Fibroblast of lung (primary cell): ENCODE results near the gene ATRNL1. TPM values are rescaled to one million over a fixed set of nuclear protein-coding genes. Genes with fewer than 3 reads are reported as not detected.

ENCODE experiments used
- DNase-seq, 2 donors: peaks; one replicate each; pipeline versions ENCODE4 v3.0.0 to v3.0.0-alpha.2; 2010; ENCODE audit warnings: low read depth in 2 of 2
- H2AFZ ChIP-seq: 2 replicates; pipeline ENCODE4 v1.5.1; 2012; ENCODE audit warnings: low read length, control low read depth, inconsistent platforms
- H3K27ac ChIP-seq: 2 replicates; pipeline ENCODE4 v1.5.1; 2011; ENCODE audit warnings: low read length, control low read depth; ENCODE audit not compliant: insufficient read depth
- H3K27me3 ChIP-seq: 2 replicates; pipeline ENCODE4 v1.5.1; 2011; ENCODE audit warnings: mild to moderate bottlenecking, low read length; ENCODE audit not compliant: control insufficient read depth, insufficient read depth
- H3K36me3 ChIP-seq: 2 replicates; pipeline ENCODE4 v1.5.1; 2011; ENCODE audit warnings: low read length; ENCODE audit not compliant: control insufficient read depth, insufficient read depth
- H3K4me1 ChIP-seq: 2 replicates; pipeline ENCODE4 v1.5.1; 2011; ENCODE audit warnings: low read length; ENCODE audit not compliant: control insufficient read depth, insufficient read depth; ENCODE audit errors: extremely low read depth
- H3K4me2 ChIP-seq: 2 replicates; pipeline ENCODE4 v1.5.1; 2011; ENCODE audit warnings: low read length, control low read depth; ENCODE audit not compliant: insufficient read depth; ENCODE audit errors: extremely low read depth
- H3K4me3 ChIP-seq, 4 experiments: fragments of 200-600 bp in 1 of 4; sonication (generic) in 1 of 4; replicated peaks in 1 of 4; 2 replicates each; pipeline ENCODE4 v1.5.1; 2011 to 2016; ENCODE audit warnings: low read length in 4 of 4, low read depth in 3 of 4, mild to moderate bottlenecking in 3 of 4, control low read depth in 2 of 4, inconsistent platforms in 1 of 4, mixed read lengths in 1 of 4; ENCODE audit not compliant: insufficient read depth in 1 of 4; ENCODE audit errors: control extremely low read depth in 1 of 4
- H3K79me2 ChIP-seq: 2 replicates; pipeline ENCODE4 v1.5.1; 2012; ENCODE audit warnings: mild to moderate bottlenecking, low read length, inconsistent platforms; ENCODE audit not compliant: control insufficient read depth, insufficient read depth
- H3K9ac ChIP-seq: 2 replicates; pipeline ENCODE4 v1.5.1; 2011; ENCODE audit warnings: mild to moderate bottlenecking, low read length, control low read depth; ENCODE audit not compliant: insufficient read depth
- H3K9me3 ChIP-seq: 2 replicates; pipeline ENCODE4 v1.5.1; 2012; ENCODE audit warnings: low read depth, low read length; ENCODE audit not compliant: control insufficient read depth, insufficient read depth
- H4K20me1 ChIP-seq: 2 replicates; pipeline ENCODE4 v1.5.1; 2011; ENCODE audit warnings: low read length; ENCODE audit not compliant: control insufficient read depth, insufficient read depth; ENCODE audit errors: extremely low read depth
- EZH2 ChIP-seq: IDR thresholded peaks from 2 replicates; pipeline ENCODE4 v1.5.1; 2012; ENCODE audit warnings: low read length, control low read depth, mild to moderate bottlenecking; ENCODE audit errors: missing control alignments
- polyA plus RNA-seq, 2 donors: library from polyadenylated mRNA; depleted of rRNA in 1 of 2; stranded (reverse) in 1 of 2; unstranded in 1 of 2; fragments of >200 nt; gene quantifications; 2 replicates each; pipeline ENCODE4 v1.2.1, GENCODE V29; 2011 to 2012; ENCODE audit warnings: missing spikeins in 1 of 2
- total RNA-seq: library from RNA; depleted of rRNA; stranded (reverse); fragments of >200 nt; gene quantifications from 2 replicates; pipeline ENCODE4 v1.2.1, GENCODE V29; 2014
- TF ChIP-seq, protein P1 (sequence below), 2 donors: IDR thresholded peaks in 1 of 2; conservative IDR thresholded peaks in 1 of 2; 1 replicate in 1 of 2; 2 replicates in 1 of 2; pipeline ENCODE4 v1.5.1; 2011 to 2012; ENCODE audit warnings: low read length in 2 of 2, control low read depth in 1 of 2, inconsistent platforms in 1 of 2, low read depth in 1 of 2, mild to moderate bottlenecking in 1 of 2

The ATRNL1 gene
- total and polyA plus RNA-seq, 2 donors (not counting 1 experiment from before 2014, with no cell fraction given): 0.33 TPM

DNA sequence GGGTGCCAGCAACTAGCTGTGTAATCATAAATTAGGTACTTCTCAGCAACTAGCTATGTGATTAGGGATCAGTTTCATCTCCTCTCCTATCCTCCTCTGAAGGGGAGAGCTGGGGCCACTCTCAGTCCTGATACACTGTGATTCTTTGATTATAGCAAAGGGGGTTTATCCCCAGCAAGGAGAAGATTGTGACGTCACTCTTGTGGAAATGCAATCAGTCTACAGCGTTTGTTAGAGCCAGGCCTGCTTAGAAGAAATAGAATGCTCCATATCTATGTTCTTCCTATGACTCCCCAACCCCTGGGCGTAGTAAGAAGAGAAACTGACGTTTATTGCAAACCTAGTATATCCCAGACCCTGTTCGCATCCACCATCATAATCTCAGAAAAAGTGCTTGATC lies 871.7 kb downstream of the ATRNL1 start:
- no peak for TF ChIP-seq EZH2
- TF ChIP-seq, protein P1, sequence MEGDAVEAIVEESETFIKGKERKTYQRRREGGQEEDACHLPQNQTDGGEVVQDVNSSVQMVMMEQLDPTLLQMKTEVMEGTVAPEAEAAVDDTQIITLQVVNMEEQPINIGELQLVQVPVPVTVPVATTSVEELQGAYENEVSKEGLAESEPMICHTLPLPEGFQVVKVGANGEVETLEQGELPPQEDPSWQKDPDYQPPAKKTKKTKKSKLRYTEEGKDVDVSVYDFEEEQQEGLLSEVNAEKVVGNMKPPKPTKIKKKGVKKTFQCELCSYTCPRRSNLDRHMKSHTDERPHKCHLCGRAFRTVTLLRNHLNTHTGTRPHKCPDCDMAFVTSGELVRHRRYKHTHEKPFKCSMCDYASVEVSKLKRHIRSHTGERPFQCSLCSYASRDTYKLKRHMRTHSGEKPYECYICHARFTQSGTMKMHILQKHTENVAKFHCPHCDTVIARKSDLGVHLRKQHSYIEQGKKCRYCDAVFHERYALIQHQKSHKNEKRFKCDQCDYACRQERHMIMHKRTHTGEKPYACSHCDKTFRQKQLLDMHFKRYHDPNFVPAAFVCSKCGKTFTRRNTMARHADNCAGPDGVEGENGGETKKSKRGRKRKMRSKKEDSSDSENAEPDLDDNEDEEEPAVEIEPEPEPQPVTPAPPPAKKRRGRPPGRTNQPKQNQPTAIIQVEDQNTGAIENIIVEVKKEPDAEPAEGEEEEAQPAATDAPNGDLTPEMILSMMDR (conservative IDR thresholded peaks at IDR 0.05 in 1 of 2, IDR thresholded peaks at IDR 0.05 in 1 of 2; ENCODE audit: low read depth in 1 of 2, low read length in 2 of 2): no peak
- H3K36me3 ChIP-seq: no peaks in the 10 kb centered on the region
- no peaks in the 10 kb centered on the region for H3K79me2 ChIP-seq
- H3K4me2 ChIP-seq: no peak overlapping the region
- H3K27me3 ChIP-seq: no peaks in the 10 kb centered on the region
- H3K9ac ChIP-seq: no peak overlapping the region
- no peak for DNase-seq
- no peak overlapping the region for H3K4me3 ChIP-seq
- H2AFZ ChIP-seq: no peak overlapping the region
- H3K4me1 ChIP-seq: no peaks in the 10 kb centered on the region
- no peaks in the 10 kb centered on the region for H3K9me3 ChIP-seq
- no peaks in the 10 kb centered on the region for H4K20me1 ChIP-seq
- no peak overlapping the region for H3K27ac ChIP-seq

DNA sequence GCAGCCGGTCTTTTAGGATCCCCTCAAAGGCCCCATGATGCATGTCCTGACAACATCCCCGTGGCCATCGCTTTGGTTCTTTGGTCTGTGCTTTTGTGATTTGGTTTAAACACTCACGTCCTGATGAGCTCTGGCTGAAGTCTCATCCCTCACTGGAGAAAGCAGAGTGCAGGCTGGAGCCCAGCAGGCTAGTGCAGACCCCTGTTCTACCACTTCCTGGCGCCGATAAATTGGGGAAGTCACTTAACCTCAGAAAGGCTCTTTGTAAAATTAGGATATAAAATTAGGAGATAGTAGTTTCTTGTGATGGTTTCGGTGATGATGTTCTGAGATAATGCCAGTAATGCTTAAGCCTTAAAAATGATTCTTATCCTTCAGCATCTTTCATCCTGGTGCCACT lies 872.2 kb downstream of the ATRNL1 start:
- no peaks in the 10 kb centered on the region for H3K27me3 ChIP-seq
- no peaks in the 10 kb centered on the region for H3K79me2 ChIP-seq
- H3K9ac ChIP-seq: no peak overlapping the region
- no peaks in the 10 kb centered on the region for H4K20me1 ChIP-seq
- no peak overlapping the region for H2AFZ ChIP-seq
- no peak overlapping the region for H3K4me2 ChIP-seq
- H3K36me3 ChIP-seq: no peaks in the 10 kb centered on the region
- no peak overlapping the region for H3K27ac ChIP-seq
- no peaks in the 10 kb centered on the region for H3K9me3 ChIP-seq
- no peak for TF ChIP-seq EZH2
- TF ChIP-seq, protein P1 (conservative IDR thresholded peaks at IDR 0.05 in 1 of 2, IDR thresholded peaks at IDR 0.05 in 1 of 2; ENCODE audit: low read depth in 1 of 2, low read length in 2 of 2): no peak
- H3K4me3 ChIP-seq: no peak overlapping the region
- no peaks in the 10 kb centered on the region for H3K4me1 ChIP-seq
- DNase-seq: no peak

DNA sequence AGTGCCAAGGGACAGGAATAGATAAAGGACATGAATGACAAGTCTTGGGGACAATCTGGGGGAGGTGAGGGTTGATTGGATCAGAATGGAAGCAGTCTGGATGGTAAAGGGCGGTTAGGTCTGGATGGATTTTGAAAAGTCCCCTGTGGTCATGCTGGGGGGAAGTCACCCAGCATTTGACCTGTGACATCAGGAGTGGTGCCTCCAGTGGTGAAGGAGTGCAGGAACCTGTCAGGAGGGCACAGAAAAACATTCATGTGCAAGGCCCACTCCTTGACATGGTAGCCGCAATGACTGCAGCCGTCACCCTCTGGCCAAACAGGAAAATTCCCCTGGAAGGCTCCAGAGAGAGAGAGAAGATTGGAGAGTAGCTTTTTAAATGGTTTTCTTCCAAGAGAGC lies 875.1 kb downstream of the ATRNL1 start:
- H3K27me3 ChIP-seq: no peaks in the 10 kb centered on the region
- no peak overlapping the region for H3K27ac ChIP-seq
- H3K4me3 ChIP-seq: no peak overlapping the region
- TF ChIP-seq EZH2: no peak
- TF ChIP-seq, protein P1 (conservative IDR thresholded peaks at IDR 0.05 in 1 of 2, IDR thresholded peaks at IDR 0.05 in 1 of 2; ENCODE audit: low read depth in 1 of 2, low read length in 2 of 2): no peak
- H3K4me1 ChIP-seq: no peaks in the 10 kb centered on the region
- H3K36me3 ChIP-seq: no peaks in the 10 kb centered on the region
- no peaks in the 10 kb centered on the region for H3K9me3 ChIP-seq
- H3K9ac ChIP-seq: no peak overlapping the region
- H4K20me1 ChIP-seq: no peaks in the 10 kb centered on the region
- H3K79me2 ChIP-seq: no peaks in the 10 kb centered on the region
- no peak for DNase-seq
- no peak overlapping the region for H3K4me2 ChIP-seq
- H2AFZ ChIP-seq: no peak overlapping the region
